Measurements from ENCODE around the gene SALL3.
"Not testable (repeated sequence)": the region's sequence is repeated elsewhere in the genome, so short reads cannot be mapped to it uniquely, and the experiment has no call there.

Gene SALL3

DNA sequence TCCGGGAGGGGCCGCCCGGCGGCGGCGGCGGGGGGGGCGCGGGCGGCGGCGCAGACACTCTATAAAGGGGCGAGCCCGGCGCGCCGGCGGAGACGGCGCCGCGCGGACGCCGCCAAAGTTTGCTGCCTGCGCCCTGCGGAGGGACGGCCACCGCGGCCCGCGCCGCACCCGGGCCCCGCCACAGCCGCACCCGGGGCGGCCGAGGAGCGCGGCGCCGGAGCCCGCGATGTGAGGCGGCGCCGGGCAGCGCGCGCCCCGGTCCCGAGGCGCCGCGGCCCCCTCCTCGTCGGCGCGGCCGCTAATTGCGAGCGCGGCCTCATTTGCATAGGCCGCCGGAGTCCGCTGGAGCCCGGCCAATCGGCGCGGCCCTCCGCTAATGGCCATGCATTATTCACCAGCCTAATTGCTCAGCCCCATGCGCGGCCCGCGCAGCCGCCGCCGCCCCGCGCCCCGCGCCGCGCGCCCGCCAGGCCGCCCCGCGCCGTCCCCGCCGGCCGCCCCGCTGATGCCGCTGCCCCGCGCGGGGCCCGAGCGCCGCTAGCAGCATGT lies at the start of gene SALL3:
Gene SALL3 (plus strand): TSS at position 89 of the 549 bp plus-strand sequence. CDS start 457 bp downstream, at position 546.
- no peak for DNase-seq

- DNase-seq: no peak
Observed at GRCh38 chr18:78932281-78932680, 47.3 kb upstream of the SALL3 start.

- no peak for DNase-seq
Observed at GRCh38 chr18:78934003-78934402, 45.6 kb upstream of the SALL3 start.

DNA sequence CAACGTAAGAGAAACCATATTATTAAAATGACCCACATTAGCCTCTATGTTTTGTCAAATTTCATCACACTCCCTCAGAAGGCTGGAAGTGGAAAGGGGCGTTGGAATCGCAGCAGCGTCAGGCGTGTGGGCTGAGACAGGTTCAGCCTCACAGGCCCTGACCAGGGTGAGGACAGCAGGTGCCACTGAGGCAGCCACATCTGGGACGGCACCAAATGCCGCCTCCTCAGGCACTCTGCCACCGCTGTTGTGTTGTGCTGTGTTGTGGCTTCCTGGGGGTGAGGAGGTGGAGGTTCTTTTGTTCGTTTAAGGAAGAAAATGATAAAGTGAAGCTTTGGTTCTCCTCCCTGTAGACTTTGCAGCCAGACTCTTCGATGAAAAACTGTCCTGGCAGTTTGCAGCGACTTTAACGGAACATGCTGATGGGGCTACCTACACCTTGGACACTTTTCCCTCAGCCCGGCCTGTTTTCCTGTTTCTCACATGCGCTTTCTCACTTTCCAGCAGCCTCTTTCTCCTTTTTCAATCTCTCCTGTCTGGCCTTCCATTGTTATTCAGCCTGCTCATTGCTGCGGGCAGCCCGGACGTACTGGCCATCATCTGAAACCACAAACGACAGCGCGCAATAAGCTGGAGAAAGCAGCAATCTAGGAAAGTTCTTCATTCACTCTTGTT lies 44.9 kb upstream of the SALL3 start:
- DNase-seq: no peak

DNA sequence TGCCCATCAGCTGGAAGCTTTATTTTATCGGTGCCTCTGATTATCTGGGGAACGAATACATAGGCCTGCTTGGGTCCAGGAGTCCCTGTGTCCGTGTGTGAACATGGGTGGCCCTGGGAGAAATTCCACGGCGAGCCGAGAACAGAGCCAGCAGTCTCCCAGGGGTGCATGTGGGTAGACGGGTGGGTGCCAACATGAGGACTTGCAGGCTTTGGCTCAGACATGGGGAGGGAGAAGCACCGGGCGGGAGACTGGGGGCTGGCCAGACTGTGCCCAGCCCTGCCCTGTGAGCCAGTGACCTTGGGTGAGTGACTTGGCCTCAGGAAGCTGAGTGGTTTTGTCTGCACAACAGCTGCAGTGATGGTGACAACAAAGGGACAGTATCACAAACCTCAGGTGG lies 44.2 kb upstream of the SALL3 start:
- DNase-seq: no peak

- no peak for DNase-seq
Observed at GRCh38 chr18:78936251-78937005, 43.2 kb upstream of the SALL3 start.

DNA sequence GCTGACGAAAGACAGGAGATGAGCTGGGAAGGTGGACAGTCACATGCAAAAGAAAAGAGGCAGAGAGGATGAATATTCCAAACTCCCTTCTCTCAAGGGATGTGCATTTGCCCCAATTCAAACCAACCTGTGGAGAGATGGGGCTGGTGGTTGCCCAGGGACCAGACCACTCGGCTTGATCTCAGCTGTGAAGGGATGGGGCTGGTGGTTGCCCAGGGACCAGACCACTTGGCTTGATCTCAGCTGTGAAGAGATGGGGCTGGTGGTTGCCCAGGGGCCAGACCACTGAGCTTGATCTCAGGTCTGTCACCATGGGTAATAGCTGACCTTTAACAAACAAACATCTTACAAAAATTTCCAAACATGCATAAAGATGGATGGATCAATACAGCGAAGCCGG lies 42.5 kb upstream of the SALL3 start:
- no peak for DNase-seq

- DNase-seq: no peak
Observed at GRCh38 chr18:78939105-78939504, 40.5 kb upstream of the SALL3 start.

DNA sequence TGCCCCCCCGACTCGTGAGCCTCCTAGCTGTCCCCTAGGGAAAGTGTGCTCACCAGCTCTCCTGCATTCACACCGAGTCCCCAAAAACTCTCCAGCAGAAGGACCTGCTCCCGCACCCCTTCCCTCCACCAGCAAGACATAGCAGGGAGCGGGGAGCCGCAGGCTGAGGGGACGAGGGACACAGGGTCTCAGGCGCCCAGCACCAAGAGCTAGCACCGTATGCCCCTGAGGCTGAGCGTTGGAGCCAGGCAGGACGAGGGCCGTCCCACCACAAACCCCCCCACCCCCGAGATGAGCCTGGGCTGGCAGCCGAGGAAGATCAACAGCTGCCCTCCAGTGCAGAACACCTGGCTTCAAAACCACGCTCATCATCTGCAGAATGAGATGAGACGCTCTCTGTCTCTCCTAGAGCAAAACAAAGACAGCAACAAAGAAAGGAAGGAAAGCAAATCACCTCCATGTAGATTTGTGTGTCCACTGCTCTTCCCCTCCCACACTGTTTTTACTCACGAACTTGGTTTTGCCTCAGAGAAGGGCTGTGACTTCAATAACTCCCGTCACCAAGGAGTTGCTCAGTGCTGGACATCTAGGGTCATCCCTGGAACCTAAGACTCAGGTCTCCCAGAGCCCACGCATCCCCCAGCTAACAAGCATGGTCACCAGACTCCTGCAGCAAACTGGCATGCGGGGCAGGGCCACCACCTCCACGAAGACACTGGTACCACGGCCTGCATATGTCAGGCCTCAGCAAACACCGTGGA lies 39.7 kb upstream of the SALL3 start:
- no peak for DNase-seq

DNA sequence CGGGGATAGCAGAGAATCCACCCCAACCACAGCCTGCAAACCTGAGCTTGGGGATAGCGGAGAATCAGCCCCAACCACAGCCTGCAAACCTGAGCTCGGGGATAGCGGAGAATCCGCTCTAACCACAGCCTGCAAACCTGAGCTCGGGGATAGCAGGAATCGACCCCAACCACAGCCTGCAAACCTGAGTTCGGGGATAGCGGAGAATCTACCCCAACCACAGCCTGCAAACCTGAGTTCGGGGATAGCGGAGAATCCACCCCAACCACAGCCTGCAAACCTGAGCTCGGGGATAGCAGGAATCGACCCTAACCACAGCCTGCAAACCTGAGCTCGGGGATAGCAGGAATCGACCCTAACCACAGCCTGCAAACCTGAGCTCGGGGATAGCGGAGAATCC lies 37.4 kb upstream of the SALL3 start:
- not testable (repeated sequence) for DNase-seq

- DNase-seq: no peak
Observed at GRCh38 chr18:78945628-78946027, 34.0 kb upstream of the SALL3 start.

DNA sequence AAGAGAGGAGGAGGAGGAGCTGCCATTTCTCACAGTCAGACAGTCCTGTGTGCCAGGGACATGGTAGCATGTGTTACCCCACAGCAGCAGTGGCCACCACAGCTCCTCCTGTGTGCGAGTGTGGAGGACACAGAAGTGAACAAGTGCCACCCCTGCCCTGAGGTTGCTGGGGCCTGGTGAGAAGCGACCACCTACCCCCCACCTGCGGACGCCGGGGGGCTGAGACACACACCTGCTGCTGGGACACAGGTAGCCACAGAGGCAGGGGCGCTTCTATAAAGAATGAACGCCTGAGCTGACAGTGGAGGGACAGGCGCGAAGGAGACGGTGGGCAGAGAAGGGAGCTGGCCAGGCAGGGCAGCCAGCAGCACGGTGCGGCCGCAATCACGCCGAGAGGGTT lies 32.3 kb upstream of the SALL3 start:
- no peak for DNase-seq

GRCh38 chr18:78948221-78948620 lies 31.4 kb upstream of the SALL3 start:
- DNase-seq: no peak

DNA sequence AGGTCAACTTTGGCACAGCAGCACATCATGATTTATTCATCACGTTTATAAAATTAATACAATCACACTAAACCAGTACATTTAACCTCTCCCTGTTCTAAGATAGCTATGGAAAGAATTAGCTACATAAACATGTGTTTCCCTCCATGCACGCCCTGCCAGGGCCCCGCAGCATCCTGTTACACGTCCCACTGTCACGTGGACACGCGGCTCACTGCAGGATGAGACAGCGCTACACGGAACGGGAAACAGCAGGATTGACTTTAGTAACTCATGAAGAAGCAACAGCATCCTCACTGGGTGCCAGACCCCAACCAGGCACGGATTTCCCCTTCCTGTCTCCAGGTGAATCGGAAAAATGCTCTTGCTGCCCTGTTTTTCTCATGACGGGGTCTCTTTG lies 30.9 kb upstream of the SALL3 start:
- DNase-seq: no peak

DNA sequence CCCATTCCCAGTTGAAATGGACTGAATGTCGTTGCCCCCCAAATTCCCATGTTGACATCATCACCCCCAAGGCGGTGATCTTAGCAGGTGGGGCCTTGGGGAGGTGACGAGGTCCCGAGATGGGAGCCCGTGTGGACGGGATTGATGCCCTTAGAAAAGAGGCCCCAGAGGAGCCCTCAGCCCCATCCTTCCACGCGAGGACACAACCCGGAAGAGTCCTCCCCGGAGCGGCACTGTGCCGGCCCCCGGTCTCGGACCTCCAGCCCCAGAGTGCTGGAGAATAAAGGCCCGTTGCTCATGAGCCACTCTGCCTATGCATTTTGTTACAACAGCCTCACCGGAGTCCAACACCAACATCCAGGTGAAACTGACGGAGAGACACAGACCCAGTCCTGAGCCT lies 30.4 kb upstream of the SALL3 start:
- DNase-seq: no peak

DNA sequence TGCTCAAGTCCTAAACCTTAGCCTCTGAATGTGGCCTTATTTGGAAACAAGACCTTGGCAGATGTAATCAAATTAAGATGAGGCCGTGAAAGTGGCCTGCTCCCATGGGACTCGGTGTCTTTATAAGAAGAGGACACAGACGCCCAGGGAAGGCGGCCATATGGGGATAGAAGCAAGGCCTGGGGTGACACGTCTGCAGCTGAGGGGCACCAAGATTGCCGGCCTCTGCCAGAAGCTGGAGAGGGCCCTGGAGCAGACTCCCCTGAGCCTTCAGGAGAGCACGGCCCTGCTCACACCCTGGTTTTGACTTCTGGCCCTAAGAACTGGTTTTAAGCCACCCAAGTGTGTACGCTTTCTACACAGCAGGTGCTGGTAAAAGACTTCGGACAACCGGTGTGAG lies 29.2 kb upstream of the SALL3 start:
- no peak for DNase-seq

DNA sequence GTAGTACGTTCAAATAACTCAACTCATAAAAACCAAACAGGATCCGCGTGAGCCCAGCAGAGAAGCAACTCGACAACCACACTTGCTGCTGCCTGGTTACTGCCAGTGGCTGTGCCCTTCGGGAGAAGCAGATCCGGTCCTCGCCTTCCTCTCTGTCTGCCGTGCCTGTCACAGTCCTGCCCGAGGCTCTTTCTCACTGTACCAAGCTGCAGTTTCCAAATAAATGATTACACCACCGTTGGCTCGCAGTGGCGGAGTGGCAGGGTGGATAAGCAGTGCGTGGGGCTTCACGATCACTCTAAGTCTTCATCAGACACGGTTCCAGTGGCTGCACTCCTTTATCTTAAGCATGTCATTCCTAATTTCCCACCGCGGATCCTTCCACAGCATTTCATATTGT lies 26.1 kb upstream of the SALL3 start:
- no peak for DNase-seq

DNA sequence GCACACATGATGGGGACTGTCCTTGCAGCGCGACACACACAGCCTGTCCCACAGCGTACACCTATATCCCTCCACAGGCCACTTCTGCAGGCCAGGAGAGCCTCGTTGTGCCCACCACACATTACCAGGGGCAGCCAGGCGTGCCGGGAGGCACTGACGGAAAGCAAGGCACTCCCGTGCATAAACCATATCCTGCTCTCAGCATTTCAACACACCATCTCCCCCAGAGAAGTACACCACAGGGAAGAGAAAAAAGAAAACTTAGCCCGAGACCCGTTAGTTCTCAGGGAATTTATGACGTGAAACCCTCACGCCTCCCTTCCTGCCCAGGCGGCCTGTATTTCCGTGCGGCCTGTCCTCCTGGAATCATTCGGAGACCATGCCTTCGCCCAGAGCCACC lies 24.6 kb upstream of the SALL3 start:
- DNase-seq: no peak

DNA sequence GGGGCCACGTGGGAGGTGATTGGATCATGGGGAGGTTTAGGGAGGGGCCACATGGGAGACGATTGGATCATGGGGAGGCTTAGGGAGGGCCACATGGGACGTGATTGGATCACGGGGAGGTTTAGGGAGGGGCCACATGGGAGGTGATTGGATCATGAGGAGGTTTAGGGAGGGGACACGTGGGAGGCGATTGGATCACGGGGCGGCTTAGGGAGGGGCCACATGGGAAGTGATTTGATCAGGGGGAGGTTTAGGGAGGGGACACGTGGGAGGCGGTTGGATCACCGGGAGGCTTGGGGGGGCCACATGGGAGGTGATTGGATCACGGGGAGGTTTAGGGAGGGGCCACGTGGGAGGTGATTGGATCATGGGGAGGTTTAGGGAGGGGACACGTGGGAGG lies 22.5 kb upstream of the SALL3 start:
- DNase-seq: no peak

GRCh38 chr18:78960709-78961108 lies 18.9 kb upstream of the SALL3 start:
- no peak for DNase-seq

DNA sequence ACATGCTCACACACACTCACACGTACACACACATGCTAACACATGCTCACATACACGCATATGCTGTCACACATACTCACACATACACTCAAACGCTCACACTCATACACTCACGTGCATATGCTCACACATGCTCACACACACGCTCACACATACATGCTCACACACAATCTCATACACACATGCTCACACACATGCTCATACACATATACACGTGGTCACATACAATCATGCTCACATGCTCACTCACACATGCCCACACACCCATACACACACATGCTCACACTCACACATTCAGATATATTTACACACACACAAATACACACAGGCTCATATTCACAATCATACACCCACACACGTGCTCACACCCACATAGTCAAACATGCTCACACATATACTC lies 17.5 kb upstream of the SALL3 start:
- DNase-seq: no peak

GRCh38 chr18:78964727-78965126 lies 14.9 kb upstream of the SALL3 start:
- DNase-seq: not testable (repeated sequence)

GRCh38 chr18:78965260-78965659 lies 14.4 kb upstream of the SALL3 start:
- DNase-seq: no peak
